ENCODE data around the gene MYH14. TPM values are rescaled to one million over a fixed set of nuclear protein-coding genes. Genes with fewer than 3 reads are reported as not detected.

The MYH14 gene
- total and polyA plus RNA-seq, 2 of the 8 experiments (the other 6 are each of a cell fraction or from before 2014, with no cell fraction given): 17.3 to 28.6 TPM

DNA sequence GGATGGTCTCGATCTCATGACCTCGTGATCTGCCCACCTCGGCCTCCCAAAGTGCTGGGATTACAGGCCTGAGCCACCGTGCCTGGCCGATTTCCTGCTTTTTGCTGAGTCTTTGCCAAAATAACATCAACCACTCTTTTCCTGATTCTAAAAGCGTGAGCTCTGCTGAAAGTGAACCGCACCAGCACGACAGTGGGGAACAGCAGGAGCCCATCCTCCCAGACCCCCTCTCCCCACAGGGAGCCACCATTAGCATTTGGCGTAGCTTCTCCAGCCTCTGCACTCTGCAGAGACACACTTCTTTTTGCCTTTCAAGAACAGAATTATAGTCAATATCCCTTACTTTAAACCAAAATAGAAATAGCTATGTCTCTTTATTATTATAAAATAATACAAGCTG is 41.3 kb downstream of the MYH14 start:
- Histone ChIP-seq H2BK15ac (ENCODE audit: low read length) (no peak overlapping the region), H3K79me2 (ENCODE audit: control insufficient read depth in 1 of 2, insufficient read depth in 2 of 2, low read length in 2 of 2) (no peaks in the 10 kb centered on the region), H4K20me1 (replicated peaks in 1 of 2; ENCODE audit: control insufficient read depth in 1 of 2, insufficient read depth in 2 of 2, low read length in 2 of 2) (no peaks in the 10 kb centered on the region), H2BK120ac (replicated peaks; ENCODE audit: low read depth, low read length) (no peak overlapping the region), H2AK5ac (ENCODE audit: low read depth, low read length) (no peak overlapping the region), H3K36me3 (ENCODE audit: control insufficient read depth in 2 of 4, insufficient read depth in 4 of 4, low read length in 3 of 4) (peaks cover 0 to 5% (median 1%) of the 10 kb centered on the region in 4 experiments; a peak in 3 of 8 replicates), H3K4me2 (ENCODE audit: insufficient read depth in 1 of 2, low read depth in 2 of 2, low read length in 2 of 2) (peak overlapping the region; percentile 26 to 43), H3K4me1 (replicated peaks in 1 of 4; ENCODE audit: control insufficient read depth in 3 of 4, insufficient read depth in 4 of 4, low read length in 3 of 4) (peaks cover 2 to 7% (median 5%) of the 10 kb centered on the region in 4 experiments; a peak in 5 of 7 replicates), H3K79me1 (ENCODE audit: low read depth, low read length) (no peaks in the 10 kb centered on the region), H3K23me2 (ENCODE audit: low read depth, low read length) (no peaks in the 10 kb centered on the region), H3K14ac (ENCODE audit: insufficient read length) (no peak overlapping the region), H3K4ac (replicated peaks; ENCODE audit: insufficient read length, low read depth, low read length) (no peak overlapping the region), H3K56ac (replicated peaks; ENCODE audit: insufficient read length, low read depth, low read length) (no peak overlapping the region), H3K18ac (ENCODE audit: extremely low read depth, low read length) (no peak overlapping the region), H3K4me3 (ENCODE audit: extremely low read depth in 1 of 4, insufficient read depth in 2 of 4, low read depth in 3 of 4, low read length in 4 of 4) (no peak overlapping the region), H2BK20ac (ENCODE audit: low read length) (no peak overlapping the region; the same call in 1 of the 2 replicates), H4K8ac (ENCODE audit: extremely low read depth, insufficient read depth, low read length) (no peak overlapping the region), H3K27ac (ENCODE audit: low read depth, low read length) (peak overlapping the region; percentile 73; the same call in 1 of the 2 replicates), H2BK12ac (ENCODE audit: low read depth, low read length) (no peak overlapping the region), H3K27me3 (replicated peaks in 1 of 4; ENCODE audit: control insufficient read depth in 3 of 4, extremely low read depth in 1 of 4, insufficient read depth in 3 of 4, low read length in 3 of 4) (no peaks in the 10 kb centered on the region), H3K9ac (replicated peaks in 1 of 4; ENCODE audit: extremely low read depth in 1 of 4, low read depth in 3 of 4, low read length in 3 of 4) (no peak overlapping the region), H3K23ac (ENCODE audit: insufficient read length) (no peak overlapping the region), H4K5ac (ENCODE audit: insufficient read length, low read depth, low read length) (peak overlapping the region; percentile 39), H2AFZ (ENCODE audit: low read length) (no peak overlapping the region), H4K91ac (replicated peaks; ENCODE audit: insufficient read length, low read length) (no peak overlapping the region), H3K9me3 (ENCODE audit: insufficient read depth in 2 of 2, low read depth in 1 of 2, low read length in 1 of 2) (peaks cover 0 to 2% of the 10 kb centered on the region in 2 experiments; a peak in 1 of 4 replicates), H2BK5ac (ENCODE audit: low read depth, low read length) (peak overlapping the region; percentile 77; the same call in 1 of the 2 replicates)
- 39% methylated on average over 9 of the region's 9 CpGs; no CpG with 5 or more reads in 1 of the 2 experiments for WGBS, 2 experiments (ENCODE audit: extremely low coverage in 1 of 2, insufficient coverage in 1 of 2, insufficient read length in 1 of 2, insufficient replicate concordance in 2 of 2, low coverage in 1 of 2, low lambda C conversion rate in 2 of 2, missing lambda C conversion rate in 1 of 2)
- ChIA-PET POLR2A (ENCODE audit: partially characterized antibody) (interaction anchor here (1.3 to 1.4 kb wide), 2 partner anchors 10 to 71 kb away, joined by 4 read pairs; no protein-coding TSS in a partner anchor), CTCF (ENCODE audit: partially characterized antibody) (interaction anchor here (0.9 to 23.5 kb wide), 5 partner anchors 8 to 80 kb away, joined by 4 to 397 read pairs (median 5); no protein-coding TSS in a partner anchor)
- DNase-seq (ENCODE audit: low read depth in 1 of 2, low spot score in 2 of 2) (no peak), FAIRE-seq (peak; percentile 50)
- TF ChIP-seq SIRT6 (IDR thresholded peaks at IDR 0.05; ENCODE audit: low read length) (no peak), EZH2 (IDR thresholded peaks at IDR 0.05; ENCODE audit: low read depth, low read length, severe bottlenecking) (no peak), CEBPB (IDR thresholded peaks at IDR 0.05; ENCODE audit: low read depth, low read length) (no peak), SP4 (IDR thresholded peaks at IDR 0.05; ENCODE audit: low read length) (no peak), CTBP2 (IDR thresholded peaks at IDR 0.05; ENCODE audit: borderline replicate concordance, insufficient read depth, insufficient read length, low read length) (no peak), TBP (IDR thresholded peaks at IDR 0.05; ENCODE audit: low read depth, low read length) (no peak), RBBP5 (IDR thresholded peaks at IDR 0.05; ENCODE audit: borderline replicate concordance, low read depth, low read length) (no peak)
- TF ChIP-seq, protein P1, sequence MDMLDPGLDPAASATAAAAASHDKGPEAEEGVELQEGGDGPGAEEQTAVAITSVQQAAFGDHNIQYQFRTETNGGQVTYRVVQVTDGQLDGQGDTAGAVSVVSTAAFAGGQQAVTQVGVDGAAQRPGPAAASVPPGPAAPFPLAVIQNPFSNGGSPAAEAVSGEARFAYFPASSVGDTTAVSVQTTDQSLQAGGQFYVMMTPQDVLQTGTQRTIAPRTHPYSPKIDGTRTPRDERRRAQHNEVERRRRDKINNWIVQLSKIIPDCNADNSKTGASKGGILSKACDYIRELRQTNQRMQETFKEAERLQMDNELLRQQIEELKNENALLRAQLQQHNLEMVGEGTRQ (IDR thresholded peaks at IDR 0.05; ENCODE audit: low read length): no peak
